Measurements from ENCODE around the gene ASCC2.

Gene ASCC2

GRCh38 chr22:29885610-29886009 is 47.5 kb upstream of the ASCC2 start (continued):
- TF ChIP-seq PATZ1 (CRISPR knock-in tag; IDR thresholded peaks at IDR 0.05; ENCODE audit: borderline replicate concordance) (no peak), ARNTL (CRISPR knock-in tag; IDR thresholded peaks at IDR 0.05; ENCODE audit: borderline replicate concordance, low read depth) (no peak)

DNA sequence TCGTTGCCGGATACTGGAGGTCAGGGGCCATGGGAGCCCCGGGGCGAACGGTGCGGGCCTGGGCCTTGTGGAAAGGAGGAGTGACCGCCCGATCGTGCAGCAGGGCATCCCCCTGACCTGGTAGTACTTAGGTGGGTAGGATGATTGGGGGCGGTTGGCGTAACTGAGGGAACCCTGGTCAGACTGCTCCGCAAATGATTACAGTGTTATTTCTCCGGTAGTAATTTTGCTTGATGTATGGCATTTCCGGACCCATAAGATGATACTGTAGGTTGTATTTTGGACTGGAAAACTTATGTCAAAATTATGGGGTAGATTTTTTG is 45.7 kb upstream of the ASCC2 start:
- no peak for TF ChIP-seq ARNTL (CRISPR knock-in tag; IDR thresholded peaks at IDR 0.05; ENCODE audit: borderline replicate concordance, low read depth)
- ATAC-seq, result peak; percentile 38; the same call in 2 of the 3 replicates

- TF ChIP-seq TSHZ2 (CRISPR knock-in tag; IDR thresholded peaks at IDR 0.05), result peak; percentile 49; the same call in 1 of the 2 replicates
- no peak for TF ChIP-seq ZC3H10 (CRISPR knock-in tag; IDR thresholded peaks at IDR 0.05)
- TF ChIP-seq GLIS3 (CRISPR knock-in tag; IDR thresholded peaks at IDR 0.05), result 0 out of 2 replicates have a peak, but pooled peaks have one; percentile 14
- ATAC-seq, result peak; percentile 94
These were observed 45.1 kb upstream of the ASCC2 start, which contains the start of gene MTMR3 for GRCh38 chr22:29883045-29883774. Gene MTMR3, plus strand, starts transcription at chr22:29883174. Its CDS starts 87,886 bp downstream, at chr22:29971060.

DNA sequence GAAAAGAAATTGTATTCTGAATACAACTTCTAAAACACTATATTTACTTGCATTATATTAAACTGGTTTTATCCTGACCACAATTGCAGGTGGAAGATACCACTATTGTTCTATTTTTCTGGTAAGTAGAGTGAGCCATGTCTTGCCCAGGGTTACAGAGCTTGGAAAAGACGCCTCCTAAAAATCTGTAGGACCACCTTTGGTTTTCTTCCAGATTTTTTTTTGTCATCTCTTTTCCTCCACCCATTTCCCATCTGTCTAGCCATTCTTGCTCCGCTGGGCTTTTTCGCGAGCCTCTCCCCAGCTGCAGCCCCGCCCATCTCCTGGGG is 44.6 kb upstream of the ASCC2 start:
- TF ChIP-seq ZFP3 (CRISPR knock-in tag; IDR thresholded peaks at IDR 0.05) (no peak), TCF4 (CRISPR knock-in tag; IDR thresholded peaks at IDR 0.05; ENCODE audit: borderline replicate concordance) (no peak), RARB (CRISPR knock-in tag; IDR thresholded peaks at IDR 0.05) (no peak), CSDC2 (CRISPR knock-in tag; IDR thresholded peaks at IDR 0.05) (no peak), ZFP30 (CRISPR knock-in tag; IDR thresholded peaks at IDR 0.05) (no peak), SNAI2 (CRISPR knock-in tag; IDR thresholded peaks at IDR 0.05) (no peak), ZNF8 (CRISPR knock-in tag; IDR thresholded peaks at IDR 0.05) (no peak), CREB5 (CRISPR knock-in tag; IDR thresholded peaks at IDR 0.05; ENCODE audit: low read depth) (no peak), TOX (CRISPR knock-in tag; IDR thresholded peaks at IDR 0.05; ENCODE audit: borderline replicate concordance) (no peak), PATZ1 (CRISPR knock-in tag; IDR thresholded peaks at IDR 0.05; ENCODE audit: borderline replicate concordance) (no peak), CSRNP3 (CRISPR knock-in tag; IDR thresholded peaks at IDR 0.05) (no peak), TSHZ2 (CRISPR knock-in tag; IDR thresholded peaks at IDR 0.05) (no peak), ARNTL (CRISPR knock-in tag; IDR thresholded peaks at IDR 0.05; ENCODE audit: borderline replicate concordance, low read depth) (no peak), OSR1 (CRISPR knock-in tag; IDR thresholded peaks at IDR 0.05) (no peak), ISL1 (CRISPR knock-in tag; IDR thresholded peaks at IDR 0.05) (no peak)
- TF ChIP-seq, protein P1, sequence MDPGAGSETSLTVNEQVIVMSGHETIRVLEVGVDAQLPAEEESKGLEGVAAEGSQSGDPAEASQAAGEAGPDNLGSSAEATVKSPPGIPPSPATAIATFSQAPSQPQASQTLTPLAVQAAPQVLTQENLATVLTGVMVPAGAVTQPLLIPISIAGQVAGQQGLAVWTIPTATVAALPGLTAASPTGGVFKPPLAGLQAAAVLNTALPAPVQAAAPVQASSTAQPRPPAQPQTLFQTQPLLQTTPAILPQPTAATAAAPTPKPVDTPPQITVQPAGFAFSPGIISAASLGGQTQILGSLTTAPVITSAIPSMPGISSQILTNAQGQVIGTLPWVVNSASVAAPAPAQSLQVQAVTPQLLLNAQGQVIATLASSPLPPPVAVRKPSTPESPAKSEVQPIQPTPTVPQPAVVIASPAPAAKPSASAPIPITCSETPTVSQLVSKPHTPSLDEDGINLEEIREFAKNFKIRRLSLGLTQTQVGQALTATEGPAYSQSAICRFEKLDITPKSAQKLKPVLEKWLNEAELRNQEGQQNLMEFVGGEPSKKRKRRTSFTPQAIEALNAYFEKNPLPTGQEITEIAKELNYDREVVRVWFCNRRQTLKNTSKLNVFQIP (CRISPR knock-in tag; IDR thresholded peaks at IDR 0.05; ENCODE audit: borderline replicate concordance, low read depth), result no peak
- peak; percentile 79 for ATAC-seq

All from SK-N-SH treated with all-trans-retinoic acid at 6 μM for 48 hours (cell line).